Endothelial cell of umbilical vein (primary cell): ENCODE results near the gene TJP1. TPM values are rescaled to one million over a fixed set of nuclear protein-coding genes. Genes with fewer than 3 reads are reported as not detected.

Experiments
- BruUV-seq: library from RNA; stranded (reverse); fragments of 400-500 nt; replicated peaks from 2 replicates; lab custom pipeline; 2021; lab: Mats Ljungman, UMichigan
- CTCF ChIA-PET: fragments of 300-600, 350-600 bp; sonication (Branson Sonifier 250); formaldehyde crosslinking; loops from one replicate; lab custom pipeline; 2021; ENCODE audit warnings: antibody characterized with exemption, inconsistent platforms; lab: Charles Lee
- POLR2A ChIA-PET: fragments of 300-600, 350-600 bp; sonication (Branson Sonifier 250); formaldehyde crosslinking; loops from one replicate; lab custom pipeline; 2021; ENCODE audit warnings: antibody characterized with exemption, inconsistent platforms; lab: Charles Lee
- DNase-seq: peaks from one replicate; pipeline ENCODE4 v3.0.0-alpha.2; 2011; ENCODE audit warnings: low read depth, low spot score
- FAIRE-seq: peaks from 2 replicates; lab custom pipeline; 2011; peaks lifted over from hg19 to GRCh38; lab: Jason Lieb, UNC
- H2AFZ ChIP-seq: 2 replicates; pipeline ENCODE4 v1.6.0; 2012; ENCODE audit warnings: low read depth, low read length, control low read depth, inconsistent platforms
- H3K27ac ChIP-seq: 2 replicates; pipeline ENCODE4 v1.5.1; 2011; ENCODE audit warnings: low read depth, mild to moderate bottlenecking, control low read depth, low read length, moderate library complexity; ENCODE audit not compliant: insufficient read depth
- H3K27me3 ChIP-seq, 2 experiments: 2 replicates each; pipeline versions ENCODE4 v1.6.0 to v1.6.1; 2011; ENCODE audit warnings: low read length in 2 of 2, mixed read lengths in 1 of 2; ENCODE audit not compliant: control insufficient read depth in 2 of 2, insufficient read depth in 2 of 2
- H3K36me3 ChIP-seq, 2 experiments: 2 replicates in 1 of 2; 3 replicates in 1 of 2; pipeline ENCODE4 v1.5.1; 2011; ENCODE audit warnings: low read length in 2 of 2, mild to moderate bottlenecking in 1 of 2, moderate library complexity in 1 of 2; ENCODE audit not compliant: control insufficient read depth in 2 of 2, insufficient read depth in 2 of 2; ENCODE audit errors: extremely low read depth in 1 of 2
- H3K4me1 ChIP-seq: 3 replicates; pipeline ENCODE4 v1.5.1; 2011; ENCODE audit warnings: mild to moderate bottlenecking, low read length; ENCODE audit not compliant: control insufficient read depth, insufficient read depth; ENCODE audit errors: extremely low read depth
- H3K4me2 ChIP-seq: 2 replicates; pipeline ENCODE4 v1.6.1; 2011; ENCODE audit warnings: low read length, control low read depth, mixed read lengths; ENCODE audit not compliant: insufficient read depth
- H3K4me3 ChIP-seq, 3 experiments: fragments of 200-600 bp in 1 of 3; sonication (generic), shearing (Covaris generic) in 1 of 3; replicated peaks in 1 of 3; 2 replicates each; pipeline ENCODE4 v1.5.1; 2011 to 2016; ENCODE audit warnings: control low read depth in 3 of 3, low read length in 3 of 3, mild to moderate bottlenecking in 2 of 3, inconsistent platforms in 1 of 3, low read depth in 1 of 3, moderate library complexity in 1 of 3; ENCODE audit not compliant: insufficient read depth in 1 of 3
- H3K79me2 ChIP-seq: 2 replicates; pipeline ENCODE4 v1.6.0; 2012; ENCODE audit warnings: low read length, inconsistent platforms; ENCODE audit not compliant: control insufficient read depth, insufficient read depth
- H3K9ac ChIP-seq: replicated peaks from 2 replicates; pipeline ENCODE3; 2011; ENCODE audit warnings: low read length, control low read depth; ENCODE audit not compliant: insufficient read depth; ENCODE audit errors: extremely low read depth
- H3K9me1 ChIP-seq: replicated peaks from 3 replicates; pipeline ENCODE4 v1.6.0; 2011; ENCODE audit warnings: mild to moderate bottlenecking, low read length; ENCODE audit not compliant: control insufficient read depth, insufficient read depth; ENCODE audit errors: extremely low read depth
- H3K9me3 ChIP-seq: replicated peaks from 2 replicates; pipeline ENCODE4 v1.5.1; 2012; ENCODE audit warnings: low read length, inconsistent platforms; ENCODE audit not compliant: control insufficient read depth, insufficient read depth
- H4K20me1 ChIP-seq: replicated peaks from 2 replicates; pipeline ENCODE3; 2011; ENCODE audit warnings: mild to moderate bottlenecking, low read length; ENCODE audit not compliant: control insufficient read depth, insufficient read depth; ENCODE audit errors: extremely low read depth
- EZH2 ChIP-seq: IDR thresholded peaks from 2 replicates; pipeline ENCODE4 v1.6.1; 2012; ENCODE audit warnings: borderline replicate concordance, low read depth, mild to moderate bottlenecking, moderate library complexity, low read length, inconsistent platforms; ENCODE audit not compliant: severe bottlenecking
- FOS ChIP-seq: IDR thresholded peaks from 2 replicates; pipeline ENCODE4 v1.6.1; 2011; ENCODE audit warnings: mild to moderate bottlenecking, low read length, moderate library complexity, borderline replicate concordance; ENCODE audit not compliant: insufficient read depth
- MYC ChIP-seq: IDR thresholded peaks from one replicate; pipeline ENCODE4 v1.6.1; 2011; ENCODE audit warnings: mild to moderate bottlenecking, low read depth, low read length
- POLR2A ChIP-seq: IDR thresholded peaks from 2 replicates; pipeline ENCODE4 v1.6.1; 2012; ENCODE audit warnings: low read depth, mild to moderate bottlenecking, control low read depth, low read length
- POLR2AphosphoS5 ChIP-seq: IDR thresholded peaks from 2 replicates; pipeline ENCODE4 v1.6.1; 2012; ENCODE audit warnings: low read depth, mild to moderate bottlenecking, control low read depth, low read length, moderate library complexity; ENCODE audit not compliant: insufficient read depth
- dilution Hi-C: fragments of 300-500 bp; cut with MboI; formaldehyde crosslinking; loops from one replicate; pipeline ENCODE4 v1.15.0; 2019; ENCODE audit warnings: low sequenced_read_pairs; ENCODE audit not compliant: extremely low pct_ligation_motif_present
- intact Hi-C: fragments of 100-400 bp; cut with micrococcal nuclease; formaldehyde crosslinking; loops from one replicate; pipeline ENCODE4 v1.10.0; 2022
- polyA plus RNA-seq, 4 experiments: library from polyadenylated mRNA; depleted of rRNA in 3 of 4; stranded (reverse) in 3 of 4; unstranded in 1 of 4; fragments of >200 nt; gene quantifications; 2 replicates each; pipeline versions ENCODE4 v1.2.1 to v1.2.3, GENCODE V29; 2011 to 2012; ENCODE audit warnings: missing spikeins in 1 of 4
- total RNA-seq: library from RNA; stranded (reverse); gene quantifications from 2 replicates; pipeline ENCODE4 v1.2.3, GENCODE V29; 2021
- TF ChIP-seq, protein P1 (sequence below): IDR thresholded peaks from 2 replicates; pipeline ENCODE4 v1.6.1; 2011; ENCODE audit not compliant: insufficient read depth, insufficient read length
- TF ChIP-seq, protein P2 (sequence below), 2 donors: IDR thresholded peaks; 1 replicate in 1 of 2; 2 replicates in 1 of 2; pipeline ENCODE4 v1.5.1; 2011; ENCODE audit warnings: low read length in 2 of 2, mild to moderate bottlenecking in 2 of 2, moderate library complexity in 2 of 2, control low read depth in 1 of 2, inconsistent platforms in 1 of 2, low read depth in 1 of 2; ENCODE audit not compliant: insufficient read depth in 1 of 2; ENCODE audit errors: extremely low read depth in 1 of 2

Gene TJP1
- total and polyA plus RNA-seq, 2 donors (not counting 3 experiments of a cell fraction or from before 2014, with no cell fraction given) = 45.6 to 128 TPM

DNA sequence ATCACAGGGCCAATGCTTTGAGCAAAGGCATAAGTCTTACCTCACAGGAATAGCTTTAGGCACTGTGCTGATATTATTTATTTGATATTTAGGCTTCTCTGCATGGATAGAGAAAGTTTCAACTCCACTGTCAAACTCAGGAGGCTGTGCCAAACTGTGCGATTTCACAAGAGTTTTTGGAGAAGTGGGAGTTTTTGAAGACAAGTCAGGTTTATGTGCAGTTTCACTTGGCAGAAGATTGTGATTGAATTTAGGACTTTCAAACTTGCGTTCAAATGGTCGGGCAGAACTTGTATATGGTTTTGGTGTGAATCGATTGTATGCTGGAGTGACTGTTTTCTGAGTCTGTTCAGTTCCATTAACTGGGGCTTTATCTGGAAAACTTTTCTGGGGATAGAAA, 113.7 kb downstream of the TJP1 start:
- Histone ChIP-seq H3K4me3 (no peak overlapping the region), H3K27ac (no peak overlapping the region), H3K36me3 (peaks cover 24 to 37% of the 10 kb centered on the region in 2 experiments), H3K4me1 (no peaks in the 10 kb centered on the region), H2AFZ (no peak overlapping the region), H4K20me1 (no peaks in the 10 kb centered on the region), H3K9ac (no peak overlapping the region), H3K9me1 (no peaks in the 10 kb centered on the region), H3K79me2 (no peaks in the 10 kb centered on the region), H3K4me2 (no peak overlapping the region), H3K27me3 (no peaks in the 10 kb centered on the region), H3K9me3 (no peaks in the 10 kb centered on the region)
- CTCF ChIA-PET = interaction anchor here (0.8 kb wide), 1 partner anchor 37 kb away, joined by 4 read pairs; no protein-coding TSS in a partner anchor
- dilution Hi-C loops = no loop called here
- BruUV-seq = TSS peak; percentile 69
- intact Hi-C loops = no loop called here
- POLR2A ChIA-PET = no interaction called here
- TF ChIP-seq FOS (no peak), MYC (no peak), POLR2AphosphoS5 (no peak), EZH2 (no peak), POLR2A (no peak)
- TF ChIP-seq, protein P1, sequence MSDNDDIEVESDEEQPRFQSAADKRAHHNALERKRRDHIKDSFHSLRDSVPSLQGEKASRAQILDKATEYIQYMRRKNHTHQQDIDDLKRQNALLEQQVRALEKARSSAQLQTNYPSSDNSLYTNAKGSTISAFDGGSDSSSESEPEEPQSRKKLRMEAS = no peak
- TF ChIP-seq, protein P2, sequence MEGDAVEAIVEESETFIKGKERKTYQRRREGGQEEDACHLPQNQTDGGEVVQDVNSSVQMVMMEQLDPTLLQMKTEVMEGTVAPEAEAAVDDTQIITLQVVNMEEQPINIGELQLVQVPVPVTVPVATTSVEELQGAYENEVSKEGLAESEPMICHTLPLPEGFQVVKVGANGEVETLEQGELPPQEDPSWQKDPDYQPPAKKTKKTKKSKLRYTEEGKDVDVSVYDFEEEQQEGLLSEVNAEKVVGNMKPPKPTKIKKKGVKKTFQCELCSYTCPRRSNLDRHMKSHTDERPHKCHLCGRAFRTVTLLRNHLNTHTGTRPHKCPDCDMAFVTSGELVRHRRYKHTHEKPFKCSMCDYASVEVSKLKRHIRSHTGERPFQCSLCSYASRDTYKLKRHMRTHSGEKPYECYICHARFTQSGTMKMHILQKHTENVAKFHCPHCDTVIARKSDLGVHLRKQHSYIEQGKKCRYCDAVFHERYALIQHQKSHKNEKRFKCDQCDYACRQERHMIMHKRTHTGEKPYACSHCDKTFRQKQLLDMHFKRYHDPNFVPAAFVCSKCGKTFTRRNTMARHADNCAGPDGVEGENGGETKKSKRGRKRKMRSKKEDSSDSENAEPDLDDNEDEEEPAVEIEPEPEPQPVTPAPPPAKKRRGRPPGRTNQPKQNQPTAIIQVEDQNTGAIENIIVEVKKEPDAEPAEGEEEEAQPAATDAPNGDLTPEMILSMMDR (IDR thresholded peaks at IDR 0.05; ENCODE audit: extremely low read depth in 1 of 2, insufficient read depth in 1 of 2, low read depth in 1 of 2, low read length in 2 of 2) = no peak
- no peak for FAIRE-seq
- DNase-seq = no peak
